Uterus (tissue), 2 donors: ENCODE results near the gene AMELX.

ENCODE experiments used
- POLR2A ChIP-seq, 2 donors: fragments of 450-650 bp; IDR thresholded peaks; one replicate each; pipeline ENCODE4 v1.6.1; 2016; ENCODE audit warnings: antibody characterized with exemption in 2 of 2, mild to moderate bottlenecking in 1 of 2, moderate library complexity in 1 of 2
- TF ChIP-seq, protein P1 (sequence below), 4 experiments: fragments of 200-600 bp in 2 of 4; fragments of 450-650 bp in 2 of 4; sonication (generic) in 2 of 4; IDR thresholded peaks; one replicate each; pipeline ENCODE4 v1.5.1; 2016 to 2019; ENCODE audit warnings: antibody characterized with exemption in 4 of 4, mild to moderate bottlenecking in 2 of 4, moderate library complexity in 1 of 4

DNA sequence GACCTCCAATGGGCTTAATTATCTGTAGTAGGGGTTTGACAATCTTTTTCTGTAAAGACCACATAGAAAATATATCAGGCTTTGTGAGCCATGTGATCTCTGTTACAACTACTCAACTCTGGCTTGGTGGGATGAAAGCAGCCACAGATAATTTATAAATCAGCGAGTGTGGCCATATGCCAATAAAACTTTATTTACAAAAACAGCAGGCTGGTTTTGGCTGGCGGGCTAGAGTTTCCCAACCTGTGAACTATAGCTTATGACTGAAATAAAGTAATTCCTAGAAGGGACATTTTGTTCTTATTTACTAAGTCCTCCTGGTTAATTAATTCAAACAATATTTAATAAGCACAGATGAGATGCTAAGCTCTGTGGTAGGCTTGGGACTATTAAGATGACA lies 35.9 kb upstream of the AMELX start:
- TF ChIP-seq, protein P1, sequence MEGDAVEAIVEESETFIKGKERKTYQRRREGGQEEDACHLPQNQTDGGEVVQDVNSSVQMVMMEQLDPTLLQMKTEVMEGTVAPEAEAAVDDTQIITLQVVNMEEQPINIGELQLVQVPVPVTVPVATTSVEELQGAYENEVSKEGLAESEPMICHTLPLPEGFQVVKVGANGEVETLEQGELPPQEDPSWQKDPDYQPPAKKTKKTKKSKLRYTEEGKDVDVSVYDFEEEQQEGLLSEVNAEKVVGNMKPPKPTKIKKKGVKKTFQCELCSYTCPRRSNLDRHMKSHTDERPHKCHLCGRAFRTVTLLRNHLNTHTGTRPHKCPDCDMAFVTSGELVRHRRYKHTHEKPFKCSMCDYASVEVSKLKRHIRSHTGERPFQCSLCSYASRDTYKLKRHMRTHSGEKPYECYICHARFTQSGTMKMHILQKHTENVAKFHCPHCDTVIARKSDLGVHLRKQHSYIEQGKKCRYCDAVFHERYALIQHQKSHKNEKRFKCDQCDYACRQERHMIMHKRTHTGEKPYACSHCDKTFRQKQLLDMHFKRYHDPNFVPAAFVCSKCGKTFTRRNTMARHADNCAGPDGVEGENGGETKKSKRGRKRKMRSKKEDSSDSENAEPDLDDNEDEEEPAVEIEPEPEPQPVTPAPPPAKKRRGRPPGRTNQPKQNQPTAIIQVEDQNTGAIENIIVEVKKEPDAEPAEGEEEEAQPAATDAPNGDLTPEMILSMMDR (IDR thresholded peaks at IDR 0.05), result no peak
- TF ChIP-seq POLR2A (IDR thresholded peaks at IDR 0.05), result no peak
